Measurements from ENCODE around the gene SAA4.
"Not testable (repeated sequence)": the region's sequence is repeated elsewhere in the genome, so short reads cannot be mapped to it uniquely, and the experiment has no call there.

Gene SAA4

DNA sequence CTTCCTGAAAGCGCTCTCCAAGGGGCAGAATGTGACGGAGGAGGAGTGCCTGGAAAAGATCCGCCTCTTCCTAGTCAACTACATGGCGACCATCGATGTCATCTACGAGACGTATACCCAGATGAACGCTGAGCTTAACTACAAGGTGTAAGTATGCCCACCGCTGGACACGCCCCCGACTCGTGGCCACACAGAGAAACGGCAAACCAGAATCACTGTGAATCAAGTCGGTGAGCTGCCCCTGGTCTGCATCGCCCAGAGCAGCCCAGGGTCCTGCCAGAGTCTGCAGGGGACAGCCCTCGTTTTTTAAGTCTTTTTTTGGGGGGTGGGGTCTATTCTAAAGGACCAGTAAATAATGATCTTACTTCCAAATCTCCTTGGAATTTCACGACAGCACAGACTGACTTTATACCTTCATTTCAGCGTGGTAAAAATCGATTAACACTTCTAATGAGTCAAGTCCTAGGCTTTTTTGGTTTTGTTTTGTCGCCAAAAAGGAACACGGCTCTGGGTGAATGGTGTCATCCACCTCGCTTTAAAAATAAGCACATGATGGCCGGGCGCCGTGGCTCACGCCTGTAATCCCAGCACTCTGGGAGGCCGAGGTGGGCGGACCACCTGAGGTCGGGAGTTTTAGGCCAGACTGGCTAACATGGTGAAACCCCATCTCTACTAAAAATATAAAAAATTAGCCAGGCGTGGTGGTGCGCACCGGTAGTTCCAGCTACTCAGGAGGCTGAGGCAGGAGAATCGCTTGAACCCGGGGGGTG, 46.9 kb downstream of the SAA4 start:
- DNase-seq (ENCODE audit: low read depth in 3 of 3): not testable (repeated sequence)

DNA sequence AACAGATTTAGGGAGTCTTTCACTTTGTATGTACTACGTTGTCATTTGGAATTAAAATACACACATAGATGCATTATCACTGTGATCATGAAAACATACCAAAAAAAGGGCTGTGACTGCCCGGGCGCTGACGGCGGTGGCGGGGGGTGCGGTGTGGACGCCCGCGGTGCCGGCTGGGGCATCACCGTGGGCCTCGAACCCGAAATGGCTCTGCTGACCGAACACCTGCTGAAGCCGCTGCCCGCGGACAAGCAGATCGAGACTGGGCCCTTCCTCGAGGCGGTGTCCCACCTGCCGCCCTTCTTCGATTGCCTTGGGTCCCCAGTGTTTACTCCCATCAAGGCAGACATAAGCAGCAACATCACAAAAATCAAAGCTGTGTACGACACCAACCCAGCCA, 47.8 kb downstream of the SAA4 start:
- no peak for DNase-seq (ENCODE audit: low read depth in 3 of 3)
